ENCODE results near the gene PLEKHG3.

- TF ChIP-seq TAF1 (IDR thresholded peaks at IDR 0.05; ENCODE audit: low read depth) = no peak
- TF ChIP-seq REST (IDR thresholded peaks at IDR 0.05; ENCODE audit: low read depth) = no peak
- no peak for TF ChIP-seq EP300 (IDR thresholded peaks at IDR 0.05; ENCODE audit: borderline replicate concordance)
- no peak for TF ChIP-seq CEBPB (IDR thresholded peaks at IDR 0.05)
- no peak for TF ChIP-seq YY1 (IDR thresholded peaks at IDR 0.05; ENCODE audit: low read depth)
- TF ChIP-seq FOXM1 (IDR thresholded peaks at IDR 0.05; ENCODE audit: borderline replicate concordance, low read depth) = no peak
- TF ChIP-seq NFIC (IDR thresholded peaks at IDR 0.05) = no peak
- TF ChIP-seq, protein P1, sequence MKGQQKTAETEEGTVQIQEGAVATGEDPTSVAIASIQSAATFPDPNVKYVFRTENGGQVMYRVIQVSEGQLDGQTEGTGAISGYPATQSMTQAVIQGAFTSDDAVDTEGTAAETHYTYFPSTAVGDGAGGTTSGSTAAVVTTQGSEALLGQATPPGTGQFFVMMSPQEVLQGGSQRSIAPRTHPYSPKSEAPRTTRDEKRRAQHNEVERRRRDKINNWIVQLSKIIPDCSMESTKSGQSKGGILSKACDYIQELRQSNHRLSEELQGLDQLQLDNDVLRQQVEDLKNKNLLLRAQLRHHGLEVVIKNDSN (IDR thresholded peaks at IDR 0.05) = no peak
Observed at GRCh38 chr14:64733321-64733720, 29.1 kb downstream of the PLEKHG3 start.
